Esophagus muscularis mucosa (tissue), 4 donors: ENCODE measurements around the gene CBX1.

Source experiments
- CTCF ChIP-seq, 3 experiments: fragments of 200-600 bp in 2 of 3; fragments of 450-650 bp in 1 of 3; sonication (generic) in 2 of 3; IDR thresholded peaks; one replicate each; pipeline ENCODE4 v1.5.1; 2017 to 2019; ENCODE audit warnings: antibody characterized with exemption in 3 of 3, mild to moderate bottlenecking in 2 of 3, moderate library complexity in 1 of 3
- EP300 ChIP-seq: sonication (generic); formaldehyde crosslinking; IDR thresholded peaks from one replicate; pipeline ENCODE4 v1.6.1; 2017; ENCODE audit warnings: antibody characterized with exemption
- POLR2A ChIP-seq: fragments of 450-650 bp; IDR thresholded peaks from one replicate; pipeline ENCODE4 v1.6.1; 2017; ENCODE audit warnings: antibody characterized with exemption, moderate library complexity, mild to moderate bottlenecking, low read depth

DNA sequence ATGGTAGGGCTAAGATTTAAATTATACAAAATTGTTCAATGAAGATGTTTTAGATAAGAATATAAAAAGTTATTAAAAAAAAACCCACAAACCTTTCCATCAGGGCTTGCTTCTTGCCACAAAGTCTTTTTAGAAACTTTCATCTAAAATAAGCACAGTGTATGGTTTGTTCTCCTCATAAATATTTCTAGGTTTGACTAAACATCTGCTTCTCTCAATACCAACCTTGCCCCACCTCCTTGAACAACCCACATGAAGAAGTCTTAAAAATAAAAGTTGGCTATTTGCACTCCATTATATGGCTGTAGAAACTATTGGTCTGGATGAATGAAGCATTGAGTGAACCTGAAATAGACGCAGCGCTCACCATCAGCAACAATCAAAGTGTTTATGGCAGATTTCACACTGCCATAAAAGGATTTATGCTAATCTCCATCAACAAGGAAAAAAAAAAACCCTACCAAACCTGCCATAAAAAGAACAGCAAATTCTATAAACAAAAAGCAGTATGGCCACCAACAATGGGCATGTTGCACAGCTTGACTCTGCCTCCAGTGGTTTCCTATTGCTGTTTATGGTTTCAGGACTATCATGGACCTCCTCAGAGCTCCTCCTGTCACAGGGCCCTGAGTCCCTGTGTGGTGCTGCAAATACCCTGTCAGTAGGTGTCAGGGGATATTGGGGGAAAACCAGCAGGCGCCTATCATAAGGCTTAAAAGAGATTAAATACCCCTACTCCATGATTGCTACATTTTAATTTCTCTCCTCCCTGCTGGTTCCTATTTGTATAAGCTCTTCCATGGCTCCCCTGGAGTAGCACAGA is 43.9 kb upstream of the CBX1 start:
- TF ChIP-seq EP300: no peak
- no peak for TF ChIP-seq CTCF (IDR thresholded peaks at IDR 0.05)
- no peak for TF ChIP-seq POLR2A
